Right lobe of liver (tissue), 4 donors: ENCODE data around the gene CDK5RAP1.

Source experiments
- CTCF ChIP-seq, 4 donors: fragments of 200-600 bp in 3 of 4; fragments of 450-650 bp in 1 of 4; IDR thresholded peaks; one replicate each; pipeline versions ENCODE4 v1.5.1 to v1.8.0; 2016 to 2022; ENCODE audit warnings: antibody characterized with exemption in 4 of 4, mild to moderate bottlenecking in 2 of 4
- POLR2A ChIP-seq: fragments of 450-650 bp; IDR thresholded peaks from one replicate; pipeline ENCODE4 v1.6.1; 2017; ENCODE audit warnings: antibody characterized with exemption, mild to moderate bottlenecking
- donor health status: DM: no; HTN: no; CAD: no.
- donor health status: DM: no; HTN: no; CAD: no.
- donor health status: DM: no; HTN: yes; CAD: no.

GRCh38 chr20:33372993-33373441 lies 28.3 kb downstream of the CDK5RAP1 start:
- no peak for TF ChIP-seq CTCF (IDR thresholded peaks at IDR 0.05)
- no peak for TF ChIP-seq POLR2A
